Measurements from ENCODE around the gene NUDCD3. TPM values are rescaled to one million over a fixed set of nuclear protein-coding genes. Genes with fewer than 3 reads are reported as not detected.

NUDCD3 gene
- total and polyA plus RNA-seq, 4 donors = 15.4 to 30.7 (median 24.3) TPM

GRCh38 chr7:44454348-44454747, 36.1 kb downstream of the NUDCD3 start:
- Histone ChIP-seq H3K27me3 (ENCODE audit: control insufficient read depth in 4 of 4, insufficient read depth in 4 of 4, low read length in 3 of 4) (no peaks in the 10 kb centered on the region), H3K4me3 (ENCODE audit: low read depth in 1 of 3, low read length in 3 of 3) (no peak overlapping the region), H3K4me1 (ENCODE audit: control insufficient read depth in 4 of 4, insufficient read depth in 4 of 4, low read length in 3 of 4) (peaks cover 0 to 3% (median 0%) of the 10 kb centered on the region in 4 donors), H3K36me3 (ENCODE audit: control insufficient read depth in 4 of 4, insufficient read depth in 3 of 4, low read depth in 1 of 4, low read length in 3 of 4) (peaks cover 0 to 2% (median 0%) of the 10 kb centered on the region in 4 donors), H3K9me3 (ENCODE audit: control insufficient read depth in 4 of 4, low read length in 3 of 4) (no peaks in the 10 kb centered on the region), H3K27ac (ENCODE audit: low read depth in 1 of 2, low read length in 2 of 2) (no peak overlapping the region), H3K9ac (ENCODE audit: low read depth in 1 of 2, low read length in 2 of 2) (no peak overlapping the region)
- TF ChIP-seq RAD21 (IDR thresholded peaks at IDR 0.05) = no peak
- TF ChIP-seq SP1 (IDR thresholded peaks at IDR 0.05) = no peak
- TF ChIP-seq JUND (IDR thresholded peaks at IDR 0.05) = no peak
- no peak for TF ChIP-seq ZBTB33 (IDR thresholded peaks at IDR 0.05)
- no peak for TF ChIP-seq NR2F2 (IDR thresholded peaks at IDR 0.05)
- TF ChIP-seq TAF1 (conservative IDR thresholded peaks at IDR 0.05) = no peak
- TF ChIP-seq, protein P1, sequence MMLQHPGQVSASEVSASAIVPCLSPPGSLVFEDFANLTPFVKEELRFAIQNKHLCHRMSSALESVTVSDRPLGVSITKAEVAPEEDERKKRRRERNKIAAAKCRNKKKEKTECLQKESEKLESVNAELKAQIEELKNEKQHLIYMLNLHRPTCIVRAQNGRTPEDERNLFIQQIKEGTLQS (IDR thresholded peaks at IDR 0.05) = no peak
- no peak for TF ChIP-seq FOXA1 (IDR thresholded peaks at IDR 0.05)
- WGBS = 98% methylated on average over 2 of the region's 2 CpGs
- no peak for DNase-seq (ENCODE audit: low spot score)

DNA sequence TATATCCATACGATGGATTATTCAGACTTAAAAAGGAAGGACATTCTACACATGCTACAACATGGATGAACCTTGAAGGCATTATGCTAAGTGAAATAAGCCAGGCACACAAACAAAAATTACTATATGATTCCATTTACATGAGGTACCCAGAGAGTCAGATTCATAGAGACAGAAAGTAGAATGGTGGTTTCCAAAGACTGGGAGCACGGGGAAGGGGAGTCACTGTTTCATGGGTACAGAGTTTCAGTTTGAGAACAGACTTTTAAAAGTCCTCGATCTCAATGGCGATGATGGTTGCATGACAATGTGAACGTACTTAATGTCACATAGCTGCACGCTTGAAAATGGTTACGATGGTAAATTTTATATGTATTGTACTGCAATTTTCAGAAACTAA, 39.3 kb downstream of the NUDCD3 start:
- Histone ChIP-seq H3K4me3 (ENCODE audit: low read depth in 1 of 3, low read length in 3 of 3) (no peak overlapping the region), H3K4me1 (ENCODE audit: control insufficient read depth in 4 of 4, insufficient read depth in 4 of 4, low read length in 3 of 4) (peaks cover 0 to 3% (median 0%) of the 10 kb centered on the region in 4 donors), H3K27ac (ENCODE audit: low read depth in 1 of 2, low read length in 2 of 2) (no peak overlapping the region), H3K36me3 (ENCODE audit: control insufficient read depth in 4 of 4, insufficient read depth in 3 of 4, low read depth in 1 of 4, low read length in 3 of 4) (peaks cover 0 to 9% (median 2%) of the 10 kb centered on the region in 4 donors), H3K27me3 (ENCODE audit: control insufficient read depth in 4 of 4, insufficient read depth in 4 of 4, low read length in 3 of 4) (no peaks in the 10 kb centered on the region), H3K9me3 (ENCODE audit: control insufficient read depth in 4 of 4, low read length in 3 of 4) (no peaks in the 10 kb centered on the region), H3K9ac (ENCODE audit: low read depth in 1 of 2, low read length in 2 of 2) (no peak overlapping the region)
- WGBS = 96% methylated on average over 7 of the region's 7 CpGs
- DNase-seq (ENCODE audit: low spot score) = no peak
- TF ChIP-seq, protein P1 (IDR thresholded peaks at IDR 0.05) = no peak
- TF ChIP-seq NR2F2 (IDR thresholded peaks at IDR 0.05) (no peak), FOXA2 (IDR thresholded peaks at IDR 0.05) (no peak), FOXA1 (IDR thresholded peaks at IDR 0.05) (no peak), SP1 (IDR thresholded peaks at IDR 0.05) (no peak), REST (IDR thresholded peaks at IDR 0.05) (no peak), EGR1 (IDR thresholded peaks at IDR 0.05; ENCODE audit: low read depth in 2 of 2) (no peak), ZBTB33 (IDR thresholded peaks at IDR 0.05) (no peak), RAD21 (IDR thresholded peaks at IDR 0.05) (no peak), YY1 (IDR thresholded peaks at IDR 0.05) (no peak), RXRA (IDR thresholded peaks at IDR 0.05) (no peak), JUND (IDR thresholded peaks at IDR 0.05) (no peak), TAF1 (conservative IDR thresholded peaks at IDR 0.05) (no peak), HNF4A (conservative IDR thresholded peaks at IDR 0.05) (no peak), CTCF (IDR thresholded peaks at IDR 0.05; ENCODE audit: low read depth, low read length, missing input control) (no peak), HNF4G (IDR thresholded peaks at IDR 0.05) (no peak), GABPA (IDR thresholded peaks at IDR 0.05 in 1 of 2, conservative IDR thresholded peaks at IDR 0.05 in 1 of 2) (no peak)
- TF ChIP-seq, protein P2, sequence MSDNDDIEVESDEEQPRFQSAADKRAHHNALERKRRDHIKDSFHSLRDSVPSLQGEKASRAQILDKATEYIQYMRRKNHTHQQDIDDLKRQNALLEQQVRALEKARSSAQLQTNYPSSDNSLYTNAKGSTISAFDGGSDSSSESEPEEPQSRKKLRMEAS (IDR thresholded peaks at IDR 0.05) = no peak

Data from liver (tissue), 9 donors.